Pons (tissue), 1 donor: ENCODE results near the gene UBR4.
"Not testable (repeated sequence)": the region's sequence is repeated elsewhere in the genome, so short reads cannot be mapped to it uniquely, and the experiment has no call there.

Source experiments
- DNase-seq: peaks from one replicate; pipeline ENCODE4 v3.0.0-alpha.2; 2016; ENCODE audit warnings: low spot score

The UBR4 gene

GRCh38 chr1:19209990-19210771 is at the start of gene UBR4:
UBR4 (minus strand) TSS chr1:19210266; CDS start chr1:19210248, 18 bp downstream.
- DNase-seq, result peak; percentile 88

- DNase-seq, result no peak
These were observed 48.3 kb upstream of the UBR4 start for GRCh38 chr1:19258353-19258752.

GRCh38 chr1:19257178-19257914 is 47.3 kb upstream of the UBR4 start:
- DNase-seq, result no peak

- not testable (repeated sequence) for DNase-seq
These were observed 46.2 kb upstream of the UBR4 start for GRCh38 chr1:19256301-19256700.

- DNase-seq, result no peak
These were observed 45.2 kb upstream of the UBR4 start for GRCh38 chr1:19255288-19255687.

GRCh38 chr1:19254416-19254815 is 44.4 kb upstream of the UBR4 start:
- DNase-seq, result peak; percentile 28

- DNase-seq, result peak; percentile 65
These were observed 41.5 kb upstream of the UBR4 start, which contains the start of the genes EMC1 and MRTO4 for GRCh38 chr1:19251305-19252196. EMC1 (minus strand) TSS chr1:19251524; CDS start chr1:19251509, 15 bp downstream. MRTO4 (plus strand) TSS chr1:19251805; CDS start chr1:19251836, 31 bp downstream.

- no peak for DNase-seq
These were observed 40.7 kb upstream of the UBR4 start for GRCh38 chr1:19250629-19251304.

- peak; percentile 46 for DNase-seq
These were observed 30.8 kb upstream of the UBR4 start for GRCh38 chr1:19240673-19241538.

GRCh38 chr1:19239876-19240275 is 29.8 kb upstream of the UBR4 start:
- DNase-seq, result no peak

GRCh38 chr1:19234224-19234623 is 24.2 kb upstream of the UBR4 start:
- DNase-seq, result no peak

GRCh38 chr1:19232524-19232846 is 22.4 kb upstream of the UBR4 start:
- DNase-seq, result no peak

GRCh38 chr1:19231736-19232523 is 21.9 kb upstream of the UBR4 start:
- peak; percentile 68 for DNase-seq

- no peak for DNase-seq
These were observed 19.8 kb upstream of the UBR4 start for GRCh38 chr1:19229828-19230325.

- DNase-seq, result no peak
These were observed 19.2 kb upstream of the UBR4 start for GRCh38 chr1:19229229-19229628.

- no peak for DNase-seq
These were observed 13.1 kb upstream of the UBR4 start for GRCh38 chr1:19222979-19223824.

GRCh38 chr1:19222573-19222972 is 12.5 kb upstream of the UBR4 start:
- DNase-seq, result no peak

- no peak for DNase-seq
These were observed 10.9 kb upstream of the UBR4 start for GRCh38 chr1:19220991-19221390.
